Large intestine (tissue), 3 donors: Measurements from ENCODE around the gene LAMTOR1. TPM values are rescaled to one million over a fixed set of nuclear protein-coding genes. Genes with fewer than 3 reads are reported as not detected.
A peak's percentile ranks its signal among the peaks of the same experiment; 100 is the strongest.
"Not testable (repeated sequence)": the region's sequence is repeated elsewhere in the genome, so short reads cannot be mapped to it uniquely, and the experiment has no call there.

Experiments used
- DNase-seq, 2 donors: peaks; one replicate each; pipeline versions ENCODE4 v3.0.0 to v3.0.0-alpha.2; 2013
- H3K27ac ChIP-seq: one replicate; pipeline ENCODE4 v1.5.1; 2013; ENCODE audit warnings: low read length
- H3K27me3 ChIP-seq: 2 replicates; pipeline ENCODE4 v1.6.1; 2013; ENCODE audit warnings: low read length; ENCODE audit not compliant: control insufficient read depth, insufficient read depth
- H3K36me3 ChIP-seq: 2 replicates; pipeline ENCODE4 v1.6.1; 2013; ENCODE audit warnings: low read length; ENCODE audit not compliant: control insufficient read depth, insufficient read depth
- H3K4me1 ChIP-seq: one replicate; pipeline ENCODE4 v1.6.1; 2013; ENCODE audit warnings: low read length; ENCODE audit not compliant: control insufficient read depth, insufficient read depth
- H3K4me3 ChIP-seq: one replicate; pipeline ENCODE4 v1.5.1; 2013; ENCODE audit warnings: low read length
- H3K9me3 ChIP-seq: one replicate; pipeline ENCODE4 v1.6.1; 2013; ENCODE audit warnings: mild to moderate bottlenecking, low read depth, low read length, moderate library complexity; ENCODE audit not compliant: control insufficient read depth
- WGBS: methylation state at CpG from one replicate; pipeline ENCODE4 v1.1.5; 2013; ENCODE audit warnings: low lambda C conversion rate; ENCODE audit not compliant: insufficient coverage; 5-methylcytosine and 5-hydroxymethylcytosine counted together
- polyA plus RNA-seq: library from polyadenylated mRNA; unstranded; fragments of 120-200 nt; gene quantifications from one replicate; pipeline ENCODE4 v1.2.1, GENCODE V29; 2013

The LAMTOR1 gene
- polyA plus RNA-seq, 1 donor = 114 TPM

DNA sequence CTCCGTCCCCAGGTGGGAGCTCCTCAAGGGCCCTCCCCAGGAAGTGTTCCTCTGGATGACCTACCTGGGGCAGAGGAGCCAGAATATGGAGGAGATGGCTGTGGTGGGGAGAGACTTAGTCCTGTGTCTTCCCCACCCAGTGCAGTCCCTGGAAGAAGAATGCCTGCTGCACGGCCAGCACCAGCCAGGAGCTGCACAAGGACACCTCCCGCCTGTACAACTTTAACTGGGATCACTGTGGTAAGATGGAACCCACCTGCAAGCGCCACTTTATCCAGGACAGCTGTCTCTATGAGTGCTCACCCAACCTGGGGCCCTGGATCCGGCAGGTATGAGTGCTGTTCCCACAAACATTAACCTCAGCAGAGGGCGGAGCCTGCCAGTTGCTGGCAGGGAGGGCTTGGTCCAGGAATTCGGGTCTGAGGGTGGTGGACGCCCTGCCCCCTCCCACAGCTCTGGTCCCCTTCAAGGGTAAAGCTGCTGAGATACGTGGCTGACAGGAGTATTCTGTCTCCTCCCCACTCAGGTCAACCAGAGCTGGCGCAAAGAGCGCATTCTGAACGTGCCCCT is 35.8 kb upstream of the LAMTOR1 start:
- DNase-seq = no peak
- Histone ChIP-seq H3K4me1 (peaks cover 2% of the 10 kb centered on the region), H3K27ac (no peak overlapping the region), H3K4me3 (no peak overlapping the region), H3K9me3 (no peaks in the 10 kb centered on the region), H3K27me3 (no peaks in the 10 kb centered on the region), H3K36me3 (no peaks in the 10 kb centered on the region)
- no CpG with 5 or more reads among the region's 12 CpGs for WGBS

GRCh38 chr11:72136684-72137262 is 33.7 kb upstream of the LAMTOR1 start:
- no peaks in the 10 kb centered on the region for H3K27me3 ChIP-seq
- WGBS = no CpG with 5 or more reads among the region's 4 CpGs
- no peak overlapping the region for H3K27ac ChIP-seq
- no peak for DNase-seq
- H3K9me3 ChIP-seq = no peaks in the 10 kb centered on the region
- peaks cover 2% of the 10 kb centered on the region for H3K4me1 ChIP-seq
- no peak overlapping the region for H3K4me3 ChIP-seq
- H3K36me3 ChIP-seq = no peaks in the 10 kb centered on the region

- H3K36me3 ChIP-seq = no peaks in the 10 kb centered on the region
- WGBS = 86% methylated on average over 2 of the region's 14 CpGs
- no peaks in the 10 kb centered on the region for H3K9me3 ChIP-seq
- peaks cover 2% of the 10 kb centered on the region for H3K4me1 ChIP-seq
- no peak for DNase-seq
- no peak overlapping the region for H3K27ac ChIP-seq
- H3K27me3 ChIP-seq = no peaks in the 10 kb centered on the region
- H3K4me3 ChIP-seq = no peak overlapping the region
These were observed 33.0 kb upstream of the LAMTOR1 start for GRCh38 chr11:72135891-72136683.

DNA sequence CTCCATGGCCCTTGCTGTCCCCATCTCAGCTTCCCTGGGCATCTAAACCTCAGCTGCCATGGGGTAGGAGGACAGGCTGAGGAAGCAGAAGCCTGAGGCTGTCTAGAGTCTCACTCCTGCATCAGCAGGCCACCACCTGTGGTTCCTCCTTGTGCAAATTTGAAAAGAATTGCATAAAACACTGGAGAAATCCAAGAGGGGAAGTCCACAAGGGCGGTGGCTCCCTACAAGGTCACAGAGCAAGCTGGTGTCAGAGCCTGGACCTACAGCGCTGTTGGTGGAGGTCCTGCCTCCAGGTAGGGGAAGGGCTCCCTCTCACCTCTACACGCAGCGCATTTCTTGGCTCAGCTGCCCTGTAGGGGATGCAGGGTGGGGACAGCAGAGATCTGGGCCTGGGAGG is 32.4 kb upstream of the LAMTOR1 start, which contains the start of gene FOLR3:
Gene FOLR3 (plus strand): TSS at position 253 of the 400 bp plus-strand sequence. CDS start 228 bp downstream, outside the sequence.
- not testable (repeated sequence) for H3K27ac ChIP-seq

DNA sequence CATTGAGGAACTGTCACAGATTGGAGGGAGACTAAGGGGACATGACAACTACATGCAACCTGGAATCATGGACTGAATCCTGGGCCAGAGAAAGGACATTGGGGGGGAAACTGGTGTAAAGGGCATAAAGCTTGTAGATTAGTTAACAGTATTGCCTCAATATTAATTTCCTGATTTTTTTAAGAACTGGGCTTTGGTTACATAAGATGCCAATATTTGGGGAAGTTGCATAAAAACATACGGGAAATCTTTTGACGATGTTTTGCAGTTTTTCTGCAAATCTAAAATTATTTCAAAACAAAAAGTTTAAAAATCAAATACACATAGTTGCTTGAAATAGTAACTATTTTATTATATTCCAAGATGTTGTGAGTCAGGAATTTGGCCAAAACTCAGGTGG is 29.5 kb upstream of the LAMTOR1 start:
- Histone ChIP-seq H3K27ac (no peak overlapping the region), H3K4me1 (no peaks in the 10 kb centered on the region), H3K27me3 (no peaks in the 10 kb centered on the region), H3K4me3 (no peak overlapping the region), H3K36me3 (no peaks in the 10 kb centered on the region), H3K9me3 (peaks cover 8% of the 10 kb centered on the region)
- 86% methylated on average over 2 of the region's 2 CpGs for WGBS
- no peak for DNase-seq

More for the DNA sequence above, 32.4 kb upstream of the LAMTOR1 start, which contains the start of gene FOLR3:
- WGBS = no CpG with 5 or more reads among the region's 4 CpGs
- H3K27me3 ChIP-seq, H3K4me3 ChIP-seq, H3K4me1 ChIP-seq, H3K36me3 ChIP-seq, H3K9me3 ChIP-seq, DNase-seq: not testable (repeated sequence)

DNA sequence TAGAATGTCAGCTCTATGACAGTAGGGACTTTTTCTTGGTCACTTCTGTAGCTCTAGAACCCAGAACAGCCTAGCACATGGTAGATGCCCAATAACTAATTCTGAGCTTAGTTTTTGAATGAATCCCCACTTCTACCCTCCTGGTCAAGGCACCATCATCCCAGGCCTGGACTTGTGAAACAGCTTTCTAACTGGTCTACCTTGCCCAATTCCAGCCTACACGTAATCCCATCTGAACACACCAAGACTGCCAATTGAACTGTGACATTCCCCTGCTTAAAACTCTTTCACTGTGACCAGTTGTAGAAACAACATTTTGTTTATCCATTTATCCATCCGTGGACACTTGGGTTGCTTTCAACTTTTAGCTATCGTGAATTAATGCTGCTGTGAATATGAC is 26.3 kb upstream of the LAMTOR1 start:
- H3K4me3 ChIP-seq = no peak overlapping the region
- 65% methylated on average over 2 of the region's 3 CpGs for WGBS
- H3K36me3 ChIP-seq = no peaks in the 10 kb centered on the region
- DNase-seq = no peak
- H3K9me3 ChIP-seq = peaks cover 8% of the 10 kb centered on the region
- no peak overlapping the region for H3K27ac ChIP-seq
- no peaks in the 10 kb centered on the region for H3K4me1 ChIP-seq
- H3K27me3 ChIP-seq = no peaks in the 10 kb centered on the region

DNA sequence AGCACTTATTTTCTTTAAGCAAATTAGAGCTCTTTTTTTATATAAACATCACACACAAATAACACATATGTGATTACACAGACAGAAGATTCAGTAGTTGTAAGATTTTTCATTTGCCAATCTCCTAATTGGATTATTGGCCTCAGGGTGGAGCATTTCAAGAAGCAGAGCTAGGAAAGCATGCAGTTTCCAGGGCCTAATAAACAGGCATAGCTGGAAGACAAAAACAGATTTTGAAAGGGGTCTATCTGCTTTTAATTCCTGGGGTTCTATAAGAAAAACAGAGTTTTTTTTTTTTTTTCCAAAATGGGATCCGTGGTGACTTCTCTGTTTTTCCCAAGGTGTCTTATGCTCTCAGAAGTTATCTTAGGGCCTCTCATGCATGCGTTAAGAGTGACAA is 24.8 kb upstream of the LAMTOR1 start:
- no peaks in the 10 kb centered on the region for H3K36me3 ChIP-seq
- no peak for DNase-seq
- H3K27me3 ChIP-seq = no peaks in the 10 kb centered on the region
- H3K27ac ChIP-seq = no peak overlapping the region
- H3K4me1 ChIP-seq = no peaks in the 10 kb centered on the region
- no peak overlapping the region for H3K4me3 ChIP-seq
- WGBS = 54% methylated on average over 2 of the region's 2 CpGs
- H3K9me3 ChIP-seq = peaks cover 10% of the 10 kb centered on the region

DNA sequence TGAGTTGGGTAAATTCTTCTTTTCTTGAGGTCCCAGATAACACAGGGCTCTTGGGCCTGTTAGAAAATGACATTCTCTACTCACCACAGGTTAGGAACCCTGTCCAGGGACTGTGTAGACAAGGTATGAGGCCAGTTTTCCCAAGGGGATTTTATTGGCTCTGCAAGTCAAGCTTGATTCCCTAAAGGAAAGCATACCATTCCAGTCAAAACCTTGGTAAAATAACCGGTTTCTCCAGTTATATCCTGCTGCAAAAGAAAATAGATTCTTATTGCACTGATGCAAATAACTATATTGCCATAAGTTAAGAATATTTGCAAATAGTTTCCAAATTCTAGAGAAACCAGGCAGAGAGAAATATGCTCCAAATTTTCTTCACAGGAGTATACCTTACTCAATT is 22.9 kb upstream of the LAMTOR1 start:
- Histone ChIP-seq H3K4me1 (no peaks in the 10 kb centered on the region), H3K9me3 (peaks cover 10% of the 10 kb centered on the region), H3K4me3 (no peak overlapping the region), H3K27ac (no peak overlapping the region), H3K27me3 (no peaks in the 10 kb centered on the region), H3K36me3 (no peaks in the 10 kb centered on the region)
- no peak for DNase-seq
- no CpG with 5 or more reads among the region's 1 CpG for WGBS

DNA sequence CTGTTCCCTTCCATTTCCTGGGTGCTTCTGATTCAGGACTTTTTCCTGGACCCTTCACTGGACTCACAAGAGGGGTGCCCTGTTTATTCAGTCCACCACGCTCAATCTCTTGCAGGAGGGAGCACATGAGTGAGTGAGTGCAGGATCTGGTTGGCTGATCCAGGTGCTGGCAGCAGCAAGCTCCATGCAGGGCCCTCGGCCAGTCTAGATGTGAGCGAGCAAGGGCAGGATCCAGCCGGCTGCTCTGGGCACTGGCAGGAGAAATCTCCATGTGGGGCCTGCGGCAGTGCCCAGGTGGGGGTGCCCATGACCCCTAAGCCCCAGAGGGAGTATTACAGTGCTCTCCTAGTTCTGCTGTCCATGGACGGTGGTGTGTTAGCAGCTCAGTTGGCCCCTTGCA is 20.9 kb upstream of the LAMTOR1 start:
- Histone ChIP-seq H3K9me3 (peaks cover 10% of the 10 kb centered on the region), H3K4me3 (no peak overlapping the region), H3K27me3 (no peaks in the 10 kb centered on the region), H3K4me1 (no peaks in the 10 kb centered on the region), H3K36me3 (no peaks in the 10 kb centered on the region), H3K27ac (no peak overlapping the region)
- DNase-seq = no peak
- no CpG with 5 or more reads among the region's 6 CpGs for whole genome bisulfite sequencing

- Histone ChIP-seq H3K27ac (no peak overlapping the region), H3K4me1 (no peaks in the 10 kb centered on the region), H3K36me3 (no peaks in the 10 kb centered on the region), H3K9me3 (peaks cover 3% of the 10 kb centered on the region), H3K4me3 (no peak overlapping the region), H3K27me3 (no peaks in the 10 kb centered on the region)
- peak in 1 of 2 donors; percentile 21 for DNase-seq
- no CpG with 5 or more reads among the region's 3 CpGs for WGBS
These were observed 20.1 kb upstream of the LAMTOR1 start for GRCh38 chr11:72123117-72123653.
